PFSK-1 (cell line): Measurements from ENCODE around the gene RASA2.

Experiments used
- FOXP2 ChIP-seq: optimal IDR thresholded peaks from 2 replicates; pipeline ENCODE3; 2011; ENCODE audit warnings: borderline replicate concordance, control low read depth, inconsistent platforms; ENCODE audit not compliant: insufficient read depth; ENCODE audit errors: extremely low read length, extremely low read depth
- POLR2AphosphoS5 ChIP-seq: IDR thresholded peaks from 2 replicates; pipeline ENCODE4 v1.6.1; 2012; ENCODE audit warnings: low read depth, mild to moderate bottlenecking, control low read depth, low read length, moderate library complexity
- SIN3A ChIP-seq: IDR thresholded peaks from 2 replicates; pipeline ENCODE4 v1.6.1; 2012; ENCODE audit warnings: mild to moderate bottlenecking, low read length, moderate library complexity, borderline replicate concordance; ENCODE audit not compliant: insufficient read depth
- TAF1 ChIP-seq: IDR thresholded peaks from 2 replicates; pipeline ENCODE4 v1.6.1; 2012; ENCODE audit warnings: low read length, control low read depth, borderline replicate concordance; ENCODE audit not compliant: insufficient read depth
- TF ChIP-seq, protein P1 (sequence below), 2 experiments: IDR thresholded peaks; 2 replicates each; pipeline versions ENCODE4 v1.6.1 to v1.8.0; 2011 to 2012; ENCODE audit warnings: low read depth in 2 of 2, low read length in 2 of 2, control low read depth in 1 of 2, inconsistent platforms in 1 of 2, mild to moderate bottlenecking in 1 of 2, moderate library complexity in 1 of 2; ENCODE audit not compliant: insufficient read depth in 1 of 2

DNA sequence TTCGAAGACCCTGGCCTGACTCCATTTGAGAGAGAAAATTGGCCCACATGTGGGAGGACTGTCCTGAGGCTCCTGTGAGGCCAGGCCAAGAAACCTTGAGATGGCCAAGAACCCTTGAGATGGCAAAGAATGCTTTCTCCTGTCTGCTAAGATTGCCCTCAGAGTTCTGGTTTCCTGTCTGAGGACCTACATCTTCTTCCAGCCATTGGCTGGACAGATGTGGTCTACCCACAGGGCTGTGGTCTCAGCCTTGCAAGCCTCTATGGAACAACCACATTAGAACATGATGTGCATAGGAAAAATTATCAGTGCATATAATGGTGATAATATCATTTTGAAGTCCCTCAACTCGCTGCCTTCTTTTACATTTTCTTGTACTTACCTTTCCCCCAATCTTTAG lies 10.8 kb upstream of the RASA2 start:
- no peak for TF ChIP-seq SIN3A
- TF ChIP-seq, protein P1, sequence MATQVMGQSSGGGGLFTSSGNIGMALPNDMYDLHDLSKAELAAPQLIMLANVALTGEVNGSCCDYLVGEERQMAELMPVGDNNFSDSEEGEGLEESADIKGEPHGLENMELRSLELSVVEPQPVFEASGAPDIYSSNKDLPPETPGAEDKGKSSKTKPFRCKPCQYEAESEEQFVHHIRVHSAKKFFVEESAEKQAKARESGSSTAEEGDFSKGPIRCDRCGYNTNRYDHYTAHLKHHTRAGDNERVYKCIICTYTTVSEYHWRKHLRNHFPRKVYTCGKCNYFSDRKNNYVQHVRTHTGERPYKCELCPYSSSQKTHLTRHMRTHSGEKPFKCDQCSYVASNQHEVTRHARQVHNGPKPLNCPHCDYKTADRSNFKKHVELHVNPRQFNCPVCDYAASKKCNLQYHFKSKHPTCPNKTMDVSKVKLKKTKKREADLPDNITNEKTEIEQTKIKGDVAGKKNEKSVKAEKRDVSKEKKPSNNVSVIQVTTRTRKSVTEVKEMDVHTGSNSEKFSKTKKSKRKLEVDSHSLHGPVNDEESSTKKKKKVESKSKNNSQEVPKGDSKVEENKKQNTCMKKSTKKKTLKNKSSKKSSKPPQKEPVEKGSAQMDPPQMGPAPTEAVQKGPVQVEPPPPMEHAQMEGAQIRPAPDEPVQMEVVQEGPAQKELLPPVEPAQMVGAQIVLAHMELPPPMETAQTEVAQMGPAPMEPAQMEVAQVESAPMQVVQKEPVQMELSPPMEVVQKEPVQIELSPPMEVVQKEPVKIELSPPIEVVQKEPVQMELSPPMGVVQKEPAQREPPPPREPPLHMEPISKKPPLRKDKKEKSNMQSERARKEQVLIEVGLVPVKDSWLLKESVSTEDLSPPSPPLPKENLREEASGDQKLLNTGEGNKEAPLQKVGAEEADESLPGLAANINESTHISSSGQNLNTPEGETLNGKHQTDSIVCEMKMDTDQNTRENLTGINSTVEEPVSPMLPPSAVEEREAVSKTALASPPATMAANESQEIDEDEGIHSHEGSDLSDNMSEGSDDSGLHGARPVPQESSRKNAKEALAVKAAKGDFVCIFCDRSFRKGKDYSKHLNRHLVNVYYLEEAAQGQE (IDR thresholded peaks at IDR 0.05; ENCODE audit: insufficient read depth in 1 of 2, low read depth in 2 of 2, low read length in 2 of 2), result no peak
- TF ChIP-seq TAF1, result no peak
- TF ChIP-seq POLR2AphosphoS5, result no peak
- TF ChIP-seq FOXP2, result no peak
